IPS-15b (cell line): ENCODE results near the gene TGFBR1.

ENCODE experiments used
- H3K27me3 ChIP-seq: one replicate; pipeline ENCODE4 v1.6.1; 2013; ENCODE audit warnings: low read length; ENCODE audit not compliant: control insufficient read depth, insufficient read depth
- H3K36me3 ChIP-seq: one replicate; pipeline ENCODE4 v1.6.1; 2013; ENCODE audit warnings: low read length; ENCODE audit not compliant: control insufficient read depth, insufficient read depth
- H3K4me1 ChIP-seq: one replicate; pipeline ENCODE4 v1.6.1; 2013; ENCODE audit warnings: mild to moderate bottlenecking, low read length; ENCODE audit not compliant: control insufficient read depth, insufficient read depth
- H3K4me3 ChIP-seq: one replicate; pipeline ENCODE4 v1.5.1; 2013; ENCODE audit warnings: low read depth, low read length
- H3K9ac ChIP-seq: one replicate; pipeline ENCODE4 v1.6.1; 2013; ENCODE audit warnings: low read depth, mild to moderate bottlenecking, low read length
- H3K9me3 ChIP-seq: one replicate; pipeline ENCODE4 v1.6.1; 2013; ENCODE audit warnings: mild to moderate bottlenecking, low read length; ENCODE audit not compliant: control insufficient read depth, insufficient read depth

The TGFBR1 gene

DNA sequence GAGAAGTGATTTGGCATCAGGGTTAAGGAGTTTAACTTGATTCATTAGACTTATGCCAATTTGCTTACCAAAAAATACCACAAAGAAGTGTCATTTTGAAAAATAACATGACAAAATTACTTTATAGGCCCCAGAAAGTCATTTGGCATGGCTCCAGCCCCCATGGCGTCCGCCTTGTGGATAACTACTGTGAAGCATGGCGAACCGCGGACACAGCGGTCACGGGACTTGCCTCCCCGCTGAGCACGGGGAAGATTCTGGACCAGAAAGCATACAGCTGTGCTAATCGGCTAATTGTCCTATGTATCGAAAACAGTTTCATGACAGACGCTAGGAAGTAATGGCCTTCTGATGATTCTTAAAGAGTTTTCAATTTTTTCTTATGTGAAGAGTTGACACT lies 35.4 kb upstream of the TGFBR1 start:
- H3K9me3 ChIP-seq, result no peaks in the 10 kb centered on the region
- no peak overlapping the region for H3K9ac ChIP-seq
- no peak overlapping the region for H3K4me3 ChIP-seq
- H3K27me3 ChIP-seq, result no peaks in the 10 kb centered on the region
- H3K36me3 ChIP-seq, result no peaks in the 10 kb centered on the region
- H3K4me1 ChIP-seq, result no peaks in the 10 kb centered on the region

DNA sequence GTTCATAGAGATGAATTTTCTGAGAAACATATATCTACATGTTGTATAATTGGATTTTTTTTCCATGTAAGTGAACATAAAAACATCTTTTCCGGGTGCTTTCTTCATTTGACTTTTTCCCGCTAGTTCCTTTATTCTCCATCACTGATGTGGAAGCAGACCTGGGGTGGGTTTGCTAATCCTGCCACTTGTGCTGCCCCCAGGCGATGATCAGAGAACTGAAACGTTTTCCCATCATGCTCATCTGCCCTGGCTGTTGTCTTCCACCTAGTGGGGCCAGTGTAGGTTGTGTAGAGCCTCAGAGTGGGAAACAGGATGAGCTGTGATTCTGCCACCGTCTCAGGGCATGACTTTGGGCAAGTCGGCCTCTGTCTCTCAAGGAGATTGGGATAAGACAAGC lies 34.2 kb upstream of the TGFBR1 start:
- Histone ChIP-seq H3K4me1 (no peaks in the 10 kb centered on the region), H3K27me3 (no peaks in the 10 kb centered on the region), H3K9me3 (no peaks in the 10 kb centered on the region), H3K36me3 (no peaks in the 10 kb centered on the region), H3K4me3 (no peak overlapping the region), H3K9ac (no peak overlapping the region)

DNA sequence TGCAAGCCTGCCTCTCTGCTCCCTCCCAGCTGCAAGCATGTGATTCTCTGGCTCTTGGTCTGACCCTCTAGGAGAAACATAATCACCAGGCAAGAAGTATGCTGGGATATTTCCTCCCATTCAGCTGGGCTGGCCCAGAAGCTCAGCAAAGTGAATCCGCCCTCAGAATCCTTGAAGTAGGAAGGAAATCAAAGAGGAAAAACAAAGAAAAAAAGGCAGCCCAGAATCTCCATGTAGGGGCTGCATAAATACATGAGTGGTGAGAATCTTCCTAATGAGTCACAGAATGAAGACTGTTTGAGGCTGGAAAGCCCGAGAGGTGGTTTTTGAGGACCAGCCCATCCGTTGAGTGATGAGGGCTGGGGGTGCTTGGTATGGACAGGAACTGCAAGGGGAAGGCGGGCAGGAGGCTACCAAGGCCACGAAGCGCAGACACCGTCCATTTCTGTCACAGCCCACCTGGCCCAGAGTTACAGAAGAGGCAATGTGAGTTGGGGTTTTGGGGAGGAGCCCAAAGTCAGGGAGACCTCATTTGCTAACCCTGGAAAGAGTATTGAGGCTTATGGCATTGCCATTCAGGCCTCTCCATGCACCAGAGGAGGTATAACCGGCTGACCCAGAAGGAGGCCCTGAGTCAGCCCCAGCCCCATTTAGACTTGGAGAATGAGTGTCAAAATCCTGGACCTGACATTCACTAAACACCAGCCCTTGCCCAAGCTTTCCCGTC lies 33.4 kb upstream of the TGFBR1 start:
- H3K9ac ChIP-seq, result no peak overlapping the region
- no peaks in the 10 kb centered on the region for H3K27me3 ChIP-seq
- no peaks in the 10 kb centered on the region for H3K9me3 ChIP-seq
- no peak overlapping the region for H3K4me3 ChIP-seq
- no peaks in the 10 kb centered on the region for H3K36me3 ChIP-seq
- no peaks in the 10 kb centered on the region for H3K4me1 ChIP-seq

DNA sequence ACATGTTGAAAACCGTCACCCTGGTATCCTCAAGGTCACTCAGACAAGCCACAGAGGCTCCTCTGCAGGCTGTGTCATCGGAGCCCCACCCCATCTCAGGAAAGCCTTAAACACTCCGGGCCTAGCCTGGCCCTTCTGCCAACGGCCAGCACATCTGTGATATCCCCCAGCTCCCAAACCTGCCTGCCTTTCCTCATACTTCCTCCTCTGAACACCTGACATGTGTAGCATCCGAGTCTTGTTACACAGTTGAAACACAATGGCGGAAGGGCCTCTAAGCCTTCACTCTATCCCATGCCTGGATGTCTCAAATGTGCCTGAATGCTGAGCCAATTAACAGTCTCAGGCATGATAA lies 32.9 kb upstream of the TGFBR1 start:
- no peaks in the 10 kb centered on the region for H3K4me1 ChIP-seq
- H3K27me3 ChIP-seq, result no peaks in the 10 kb centered on the region
- no peak overlapping the region for H3K4me3 ChIP-seq
- H3K9me3 ChIP-seq, result no peaks in the 10 kb centered on the region
- no peak overlapping the region for H3K9ac ChIP-seq
- no peaks in the 10 kb centered on the region for H3K36me3 ChIP-seq

DNA sequence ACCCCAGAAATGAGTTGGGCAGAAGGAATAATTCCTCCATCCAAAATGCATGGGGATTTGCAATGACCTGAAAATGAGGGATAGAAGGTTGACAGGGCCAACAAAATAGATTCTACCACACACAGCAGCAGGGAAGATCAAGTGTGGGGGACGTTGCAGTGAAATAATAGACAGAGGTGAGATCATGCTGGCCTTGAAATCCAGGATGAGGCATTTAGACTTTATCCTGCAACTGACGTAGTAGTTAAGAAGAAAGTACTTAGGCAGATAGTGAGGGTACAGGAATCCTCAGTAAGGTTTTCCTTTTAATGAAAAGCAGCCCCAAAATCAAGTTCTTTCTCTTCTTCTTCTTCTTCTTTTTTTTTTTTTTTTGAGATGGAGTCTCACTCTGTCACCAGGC lies 31.6 kb upstream of the TGFBR1 start:
- H3K36me3 ChIP-seq, result no peaks in the 10 kb centered on the region

DNA sequence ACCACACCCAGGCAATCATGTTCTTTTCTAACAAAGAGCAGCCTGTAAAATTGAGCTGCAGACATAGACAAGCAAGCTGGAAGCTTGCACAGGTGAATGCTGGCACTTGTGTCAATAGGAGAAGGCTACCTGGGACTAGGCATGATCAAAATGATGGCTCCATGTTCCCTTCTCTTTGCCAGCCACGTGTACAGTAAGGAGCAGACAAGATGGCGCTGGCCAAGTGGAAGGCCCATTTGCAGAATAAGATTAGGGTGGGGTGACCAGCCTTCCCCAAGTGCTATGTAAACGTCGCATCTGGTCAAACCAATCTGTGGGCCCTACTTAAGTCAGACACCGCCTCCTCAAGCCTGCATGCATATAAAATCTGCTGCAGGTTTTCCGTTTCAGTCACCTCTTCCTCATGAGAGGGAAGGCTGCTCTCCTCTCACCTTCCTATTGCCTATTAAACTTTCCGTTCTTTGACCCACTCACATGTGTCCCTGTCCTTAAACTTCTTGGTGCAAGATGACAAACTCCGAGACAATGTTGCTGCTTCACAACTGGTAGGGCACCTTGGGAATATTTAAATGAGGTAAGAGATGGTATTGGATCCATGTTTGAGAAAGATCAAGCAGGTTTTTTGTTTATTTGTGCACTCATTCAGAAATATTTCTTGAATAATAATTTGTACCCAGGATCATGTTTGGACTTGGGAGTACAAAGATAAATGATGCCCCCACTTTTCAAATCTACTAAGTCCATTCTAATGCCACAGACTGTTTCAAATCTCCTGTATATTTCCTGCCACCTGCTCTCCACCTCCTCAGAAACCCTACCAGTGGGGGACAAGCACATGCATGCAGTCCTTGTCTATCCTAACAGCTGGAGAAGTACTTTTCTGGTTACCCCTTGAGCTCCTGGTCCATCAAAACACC lies 30.7 kb upstream of the TGFBR1 start:
- Histone ChIP-seq H3K9ac (no peak overlapping the region), H3K4me3 (no peak overlapping the region), H3K9me3 (no peaks in the 10 kb centered on the region), H3K27me3 (no peaks in the 10 kb centered on the region), H3K4me1 (no peaks in the 10 kb centered on the region), H3K36me3 (no peaks in the 10 kb centered on the region)

More for the DNA sequence above, 31.6 kb upstream of the TGFBR1 start:
- no peaks in the 10 kb centered on the region for H3K9me3 ChIP-seq
- H3K4me3 ChIP-seq, result no peak overlapping the region
- H3K9ac ChIP-seq, result no peak overlapping the region
- H3K4me1 ChIP-seq, result no peaks in the 10 kb centered on the region
- no peaks in the 10 kb centered on the region for H3K27me3 ChIP-seq

DNA sequence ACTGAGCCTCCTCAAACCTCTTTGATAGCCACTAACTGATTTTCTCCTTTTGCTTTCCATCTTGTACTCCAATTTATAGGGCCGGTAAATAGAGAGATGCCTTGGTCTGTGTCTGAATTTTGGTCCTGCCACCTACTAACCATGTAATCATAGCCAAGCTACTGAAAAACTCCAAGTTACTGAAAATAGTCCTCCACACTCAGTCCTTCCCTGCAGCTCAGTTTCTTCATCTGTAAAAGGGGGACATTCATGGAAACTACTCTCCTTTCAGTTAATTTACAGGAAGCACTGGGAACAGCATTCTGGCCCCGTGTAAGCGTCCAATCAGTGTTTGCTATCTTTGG lies 30.0 kb upstream of the TGFBR1 start:
- H3K9ac ChIP-seq, result no peak overlapping the region
- H3K4me1 ChIP-seq, result no peaks in the 10 kb centered on the region
- H3K27me3 ChIP-seq, result no peaks in the 10 kb centered on the region
- no peak overlapping the region for H3K4me3 ChIP-seq
- no peaks in the 10 kb centered on the region for H3K36me3 ChIP-seq
- no peaks in the 10 kb centered on the region for H3K9me3 ChIP-seq

DNA sequence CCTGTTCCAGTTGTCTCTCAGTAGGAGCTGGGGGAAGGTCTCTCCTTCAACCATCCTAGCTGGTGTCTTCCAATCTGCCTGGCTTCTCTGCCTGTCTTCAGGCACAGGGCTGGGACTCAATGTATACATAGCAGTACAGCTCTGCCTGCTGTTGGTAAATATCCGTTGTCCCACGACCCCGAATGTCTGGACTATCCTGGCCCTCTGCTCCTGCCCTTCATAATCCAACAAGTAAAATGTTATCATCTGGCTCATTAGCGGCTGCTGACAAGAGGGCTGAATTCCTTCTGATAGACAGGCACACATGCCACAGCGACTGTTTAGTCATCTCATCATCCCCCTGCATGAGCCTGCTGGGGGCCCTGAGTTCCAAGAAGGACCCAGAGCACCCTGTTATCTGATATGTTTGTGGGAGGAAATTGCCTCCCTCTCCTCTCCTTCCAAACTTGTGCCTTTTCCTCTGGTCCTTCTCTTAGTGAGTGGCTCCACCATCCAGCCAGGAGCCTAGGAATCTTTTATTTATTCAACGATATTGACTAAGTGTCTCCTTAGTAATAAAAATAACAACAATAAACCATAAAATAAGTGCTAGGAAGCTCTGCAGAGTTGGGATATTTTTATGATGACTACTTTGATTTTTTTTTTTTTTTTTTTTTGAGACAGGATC lies 29.5 kb upstream of the TGFBR1 start:
- Histone ChIP-seq H3K4me1 (no peaks in the 10 kb centered on the region), H3K9ac (no peak overlapping the region), H3K27me3 (no peaks in the 10 kb centered on the region), H3K36me3 (no peaks in the 10 kb centered on the region), H3K9me3 (no peaks in the 10 kb centered on the region), H3K4me3 (no peak overlapping the region)

DNA sequence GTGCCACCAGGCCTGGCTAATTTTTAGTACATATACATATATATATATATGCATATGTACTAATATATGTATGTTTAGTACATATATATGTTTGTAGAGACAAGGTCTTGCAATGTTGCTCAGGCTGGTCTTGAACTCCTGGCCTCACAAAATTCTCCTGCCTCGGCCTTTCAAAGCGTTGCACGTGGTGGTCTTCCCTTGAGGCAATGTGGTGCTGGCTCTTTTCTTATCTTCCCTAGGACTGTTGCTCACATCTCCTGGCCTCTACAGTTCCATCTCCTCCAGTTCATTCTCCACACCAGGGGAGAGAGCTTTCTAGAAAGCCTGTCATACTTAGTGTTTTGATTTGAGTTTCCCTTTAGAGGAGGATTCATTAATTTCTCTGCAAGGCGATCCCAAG lies 28.9 kb upstream of the TGFBR1 start:
- Histone ChIP-seq H3K9ac (no peak overlapping the region), H3K27me3 (no peaks in the 10 kb centered on the region), H3K4me3 (no peak overlapping the region), H3K4me1 (no peaks in the 10 kb centered on the region), H3K36me3 (no peaks in the 10 kb centered on the region), H3K9me3 (no peaks in the 10 kb centered on the region)

DNA sequence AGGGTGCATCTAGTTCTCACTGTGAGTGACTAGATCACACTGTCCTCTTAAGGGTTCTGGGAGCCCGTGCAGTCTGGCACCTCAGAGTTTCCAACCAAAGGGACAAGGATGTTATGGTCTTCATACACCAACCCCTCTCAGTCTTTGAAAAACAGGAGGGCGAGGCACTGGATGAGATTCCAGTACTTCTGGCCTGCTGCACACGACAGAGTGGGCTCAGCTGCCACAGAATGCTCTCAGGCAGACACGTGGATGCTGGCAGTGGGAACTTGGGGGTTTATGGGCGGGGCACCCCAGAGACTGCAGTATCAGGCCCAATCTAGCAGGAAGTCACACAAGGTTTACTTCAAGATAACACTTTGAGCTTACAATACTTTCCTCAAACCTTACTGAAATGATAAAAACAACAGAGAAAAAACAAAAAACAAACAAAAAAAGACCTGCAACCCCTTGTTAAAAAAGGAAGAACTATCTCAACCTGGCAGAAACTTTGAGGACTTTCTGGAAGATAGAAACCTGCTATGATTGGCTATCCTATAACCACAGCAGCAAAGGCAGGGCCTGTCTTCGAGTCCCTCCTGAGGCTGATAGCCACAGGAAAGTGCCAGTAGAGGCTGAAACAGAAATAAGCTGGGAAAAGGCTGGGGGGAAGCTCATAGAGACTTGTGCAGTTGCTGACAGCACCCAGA lies 28.3 kb upstream of the TGFBR1 start:
- H3K9ac ChIP-seq, result no peak overlapping the region
- H3K4me1 ChIP-seq, result no peaks in the 10 kb centered on the region
- H3K27me3 ChIP-seq, result no peaks in the 10 kb centered on the region
- H3K36me3 ChIP-seq, result no peaks in the 10 kb centered on the region
- no peak overlapping the region for H3K4me3 ChIP-seq
- H3K9me3 ChIP-seq, result no peaks in the 10 kb centered on the region

DNA sequence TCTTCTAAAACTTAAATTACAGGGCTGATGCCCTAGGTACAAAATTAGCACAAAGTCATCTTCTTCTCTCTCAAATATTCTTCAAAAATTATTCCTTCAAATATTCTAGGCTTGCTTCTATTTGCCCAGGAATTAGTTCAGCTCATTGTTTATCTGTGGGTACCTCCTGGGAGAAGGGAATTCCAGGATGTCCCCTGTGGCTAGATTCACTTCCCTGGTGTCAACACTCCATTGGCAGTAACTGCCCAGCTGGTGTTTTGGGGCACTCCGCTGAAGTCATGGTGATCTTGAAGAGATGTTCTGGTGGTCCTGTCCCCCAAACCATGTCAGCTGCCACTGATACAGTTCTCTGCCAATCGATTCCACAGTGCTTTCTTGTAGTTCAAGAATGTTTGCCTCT lies 26.2 kb upstream of the TGFBR1 start:
- Histone ChIP-seq H3K27me3 (no peaks in the 10 kb centered on the region), H3K36me3 (no peaks in the 10 kb centered on the region), H3K4me3 (no peak overlapping the region), H3K4me1 (no peaks in the 10 kb centered on the region), H3K9me3 (no peaks in the 10 kb centered on the region), H3K9ac (no peak overlapping the region)
